Lung (tissue), 12 donors: ENCODE data around the gene TOM1L2. TPM values are rescaled to one million over a fixed set of nuclear protein-coding genes. Genes with fewer than 3 reads are reported as not detected.

ENCODE experiments used
- ATAC-seq: fragments of 200-7000 bp; cut with Tn5 transposase; one replicate; pipeline ENCODE4 v1.9.1; 2020; ENCODE audit warnings: moderate number of reproducible peaks; ENCODE audit not compliant: insufficient read depth, low FRiP score
- DNase-seq, 3 donors: peaks; one replicate each; pipeline ENCODE4 v3.0.0-alpha.2; 2013 to 2017
- H3K27ac ChIP-seq, 2 donors: one replicate each; pipeline ENCODE4 v1.5.1; 2013; ENCODE audit warnings: mild to moderate bottlenecking in 2 of 2, moderate library complexity in 2 of 2, control low read depth in 1 of 2, inconsistent platforms in 1 of 2, low read depth in 1 of 2, low read length in 1 of 2
- H3K27me3 ChIP-seq, 3 donors: one replicate each; pipeline ENCODE4 v1.5.1; 2013; ENCODE audit warnings: low read length in 2 of 3; ENCODE audit not compliant: control insufficient read depth in 3 of 3, insufficient read depth in 3 of 3
- H3K36me3 ChIP-seq, 4 donors: one replicate each; pipeline ENCODE4 v1.5.1; 2013; ENCODE audit warnings: low read length in 4 of 4, mild to moderate bottlenecking in 1 of 4, moderate library complexity in 1 of 4; ENCODE audit not compliant: control insufficient read depth in 4 of 4, insufficient read depth in 4 of 4
- H3K4me1 ChIP-seq, 5 donors: one replicate each; pipeline ENCODE4 v1.5.1; 2013; ENCODE audit warnings: low read length in 5 of 5, mild to moderate bottlenecking in 2 of 5, moderate library complexity in 1 of 5; ENCODE audit not compliant: control insufficient read depth in 5 of 5, insufficient read depth in 5 of 5
- H3K4me3 ChIP-seq: one replicate; pipeline ENCODE4 v1.5.1; 2013; ENCODE audit warnings: mild to moderate bottlenecking, control low read depth, moderate library complexity
- H3K9ac ChIP-seq, 2 donors: one replicate each; pipeline ENCODE4 v1.5.1; 2013; ENCODE audit warnings: low read length in 2 of 2, control low read depth in 1 of 2; ENCODE audit not compliant: insufficient read depth in 1 of 2
- H3K9me3 ChIP-seq, 4 donors: one replicate each; pipeline ENCODE4 v1.5.1; 2013; ENCODE audit warnings: low read length in 3 of 4, mild to moderate bottlenecking in 1 of 4, moderate library complexity in 1 of 4; ENCODE audit not compliant: control insufficient read depth in 4 of 4, insufficient read depth in 3 of 4
- CTCF ChIP-seq: IDR thresholded peaks from 2 replicates; pipeline ENCODE4 v1.5.1; 2012; ENCODE audit warnings: mild to moderate bottlenecking; ENCODE audit errors: control extremely low read depth, extremely low read depth
- WGBS, 2 donors: extraction: QIAGEN DNeasy Blood & Tissue Kit; methylation state at CpG; one replicate each; pipeline ENCODE4 v1.1.7; 2013; 5-methylcytosine and 5-hydroxymethylcytosine counted together
- polyA plus RNA-seq, 2 donors: library from polyadenylated mRNA; stranded (reverse); fragments of 200-250 nt; gene quantifications; one replicate each; pipeline ENCODE4 v1.2.1, GENCODE V29; 2013
- total RNA-seq, 2 donors: library from RNA; depleted of rRNA in 1 of 2; stranded (reverse); fragments of >200 nt in 1 of 2; gene quantifications; one replicate each; pipeline ENCODE4 v1.2.1, GENCODE V29; 2014 to 2021
- donor health status: control.
- donor health status: control.
- donor health status: Bipolar disorder and iron deficiency.
- donor health status: healthy.
- donor health status: DM: yes; HTN: yes; CAD: no.

The TOM1L2 gene
- total and polyA plus RNA-seq, 4 donors, result 21.5 to 56.5 (median 35.8) TPM

GRCh38 chr17:17871913-17872312 is 100.3 kb downstream of the TOM1L2 start:
- Histone ChIP-seq H3K27ac (no peak overlapping the region), H3K9me3 (no peaks in the 10 kb centered on the region), H3K27me3 (no peaks in the 10 kb centered on the region), H3K9ac (no peak overlapping the region), H3K36me3 (peaks cover 2 to 16% (median 11%) of the 10 kb centered on the region in 4 donors), H3K4me1 (peaks cover 13 to 52% (median 24%) of the 10 kb centered on the region in 5 donors), H3K4me3 (no peak overlapping the region)
- no peak for DNase-seq
- no peak for TF ChIP-seq CTCF
- no peak for ATAC-seq
- 88 to 92% methylated on average over 3 of the region's 3 CpGs for WGBS, 2 donors

DNA sequence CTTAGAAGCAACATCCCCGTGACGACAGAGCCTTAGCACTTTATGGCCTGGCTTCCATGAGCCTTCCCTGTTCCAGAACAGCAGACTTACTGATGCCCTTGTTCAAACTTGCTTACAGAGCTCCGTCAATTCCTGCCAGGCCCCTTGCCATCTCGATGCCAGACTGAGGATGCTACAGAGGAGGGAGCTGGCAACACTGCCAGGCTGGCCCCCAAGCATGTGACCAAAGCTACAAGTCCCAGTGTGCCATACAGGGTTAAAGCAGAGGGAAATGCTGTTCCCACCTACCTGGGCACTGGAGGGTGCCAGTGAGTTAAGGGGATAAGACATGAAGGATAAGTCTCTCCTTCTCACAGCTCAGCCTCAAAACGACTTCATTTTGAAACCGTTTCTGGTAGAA is 102.0 kb downstream of the TOM1L2 start:
- no peak for ATAC-seq
- WGBS, 2 donors, result 65 to 66% methylated on average over 6 of the region's 6 CpGs
- TF ChIP-seq CTCF, result no peak

DNA sequence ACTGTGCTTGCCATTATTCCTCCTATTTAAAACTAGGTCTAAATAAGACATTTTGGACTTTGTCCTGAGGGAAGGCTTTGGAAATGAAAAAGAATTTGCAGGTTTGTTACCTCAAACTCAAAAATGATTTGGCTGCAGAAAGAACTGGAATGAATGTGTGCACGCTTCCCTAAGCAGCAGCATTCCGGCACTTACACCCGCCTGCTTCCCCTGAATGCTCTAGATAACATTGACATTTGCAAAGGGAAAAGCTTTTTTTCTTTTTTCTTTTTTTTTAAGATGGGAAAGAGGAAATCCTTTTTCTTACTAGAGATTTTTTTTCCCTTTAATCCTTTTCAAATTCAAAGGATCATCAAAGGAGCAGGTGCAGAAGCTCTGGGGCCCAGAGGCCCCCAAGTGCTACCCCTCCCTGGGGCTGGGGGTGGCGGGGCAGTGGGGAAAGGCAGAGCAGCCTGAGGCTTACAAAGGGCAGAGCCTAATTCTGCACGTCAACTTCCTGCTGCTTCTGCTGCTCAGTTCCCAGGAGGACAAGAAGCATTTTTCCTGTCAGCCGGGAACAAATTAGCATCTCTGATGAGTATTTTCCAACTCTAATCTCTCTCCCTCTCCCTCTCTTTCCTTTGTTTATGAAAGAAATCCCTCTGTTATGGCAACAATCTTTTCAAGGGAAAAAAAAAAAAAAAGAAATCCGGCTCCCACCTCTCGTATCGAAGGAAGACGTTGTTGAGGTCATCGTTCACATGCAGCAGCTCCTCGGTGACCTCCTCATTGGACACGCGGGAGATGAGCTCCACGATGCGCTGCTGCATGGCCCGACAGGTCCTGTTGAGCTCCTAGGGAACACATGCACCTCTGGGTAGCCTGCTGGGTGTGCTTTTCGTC is 103.3 kb downstream of the TOM1L2 start:
- no peak for ATAC-seq
- H3K9ac ChIP-seq, result no peak overlapping the region
- no peaks in the 10 kb centered on the region for H3K27me3 ChIP-seq
- TF ChIP-seq CTCF, result no peak
- H3K4me3 ChIP-seq, result no peak overlapping the region
- WGBS, 2 donors, result 62 to 77% methylated on average over 18 of the region's 18 CpGs
- no peaks in the 10 kb centered on the region for H3K9me3 ChIP-seq
- H3K27ac ChIP-seq, result peak overlapping the region in 1 of 2 donors; percentile 51
- peak in 2 of 3 donors; percentile 65 to 70 for DNase-seq
- H3K36me3 ChIP-seq, result peaks cover 2 to 16% (median 14%) of the 10 kb centered on the region in 4 donors
- H3K4me1 ChIP-seq, result peaks cover 0 to 30% (median 9%) of the 10 kb centered on the region in 5 donors

More for the DNA sequence above, 102.0 kb downstream of the TOM1L2 start:
- peaks cover 0 to 36% (median 13%) of the 10 kb centered on the region in 5 donors for H3K4me1 ChIP-seq
- H3K27me3 ChIP-seq, result no peaks in the 10 kb centered on the region
- no peak for DNase-seq
- peaks cover 2 to 17% (median 14%) of the 10 kb centered on the region in 4 donors for H3K36me3 ChIP-seq
- no peak overlapping the region for H3K4me3 ChIP-seq
- no peak overlapping the region for H3K9ac ChIP-seq
- no peaks in the 10 kb centered on the region for H3K9me3 ChIP-seq
- H3K27ac ChIP-seq, result peak overlapping the region in 1 of 2 donors; percentile 27
